DMS53 treated with DMSO at 0.1 percent for 48 hours (cell line): ENCODE measurements around the gene SLC16A12.
A peak's percentile ranks its signal among the peaks of the same experiment; 100 is the strongest.

Experiments used
- DNase-seq: peaks from one replicate; lab custom pipeline; 2025; ENCODE audit not compliant: unreplicated experiment; lab: John Stamatoyannopoulos, UW

The SLC16A12 gene

GRCh38 chr10:89535171-89536012 is at the start of gene SLC16A12:
TSS of gene SLC16A12 (minus strand) at chr10:89535594. CDS start at chr10:89462578, 73,016 bp downstream.
- DNase-seq = no peak

- no peak for DNase-seq
These were observed 46.6 kb upstream of the SLC16A12 start for GRCh38 chr10:89582022-89582421.

- DNase-seq = no peak
These were observed 44.8 kb upstream of the SLC16A12 start for GRCh38 chr10:89580243-89580642.

- DNase-seq = no peak
These were observed 41.3 kb upstream of the SLC16A12 start for GRCh38 chr10:89576696-89577095.

GRCh38 chr10:89576022-89576421 is 40.6 kb upstream of the SLC16A12 start:
- DNase-seq = no peak

GRCh38 chr10:89575031-89575430 is 39.6 kb upstream of the SLC16A12 start:
- DNase-seq = no peak

- DNase-seq = no peak
These were observed 39.0 kb upstream of the SLC16A12 start for GRCh38 chr10:89574368-89574767.

GRCh38 chr10:89567576-89568245 is 32.3 kb upstream of the SLC16A12 start:
- DNase-seq = no peak

GRCh38 chr10:89566992-89567391 is 31.6 kb upstream of the SLC16A12 start:
- no peak for DNase-seq

GRCh38 chr10:89566095-89566950 is 30.9 kb upstream of the SLC16A12 start:
- DNase-seq = no peak

GRCh38 chr10:89565180-89565579 is 29.8 kb upstream of the SLC16A12 start:
- DNase-seq = no peak

GRCh38 chr10:89563861-89564478 is 28.6 kb upstream of the SLC16A12 start:
- DNase-seq = peak; percentile 50

- DNase-seq = no peak
These were observed 27.9 kb upstream of the SLC16A12 start for GRCh38 chr10:89563311-89563710.

- peak; percentile 14 for DNase-seq
These were observed 21.2 kb upstream of the SLC16A12 start for GRCh38 chr10:89556600-89556999.

- DNase-seq = no peak
These were observed 20.5 kb upstream of the SLC16A12 start for GRCh38 chr10:89555688-89556445.

GRCh38 chr10:89554433-89554832 is 19.0 kb upstream of the SLC16A12 start:
- peak; percentile 28 for DNase-seq

GRCh38 chr10:89553064-89553734 is 17.8 kb upstream of the SLC16A12 start:
- no peak for DNase-seq

- DNase-seq = no peak
These were observed 16.8 kb upstream of the SLC16A12 start for GRCh38 chr10:89552213-89552612.

- no peak for DNase-seq
These were observed 15.1 kb upstream of the SLC16A12 start for GRCh38 chr10:89550509-89550908.

GRCh38 chr10:89549510-89549909 is 14.1 kb upstream of the SLC16A12 start:
- no peak for DNase-seq
